GM21423 (cell line): ENCODE measurements around the gene HEY2.
"Not testable (repeated sequence)": the region's sequence is repeated elsewhere in the genome, so short reads cannot be mapped to it uniquely, and the experiment has no call there.

Source experiments
- ATAC-seq: cut with Tn5 transposase; IDR thresholded peaks from one replicate; pipeline ENCODE4 v1.9.1; 2021; ENCODE audit warnings: mild to moderate bottlenecking, moderate library complexity; ENCODE audit not compliant: unreplicated experiment

The HEY2 gene

DNA sequence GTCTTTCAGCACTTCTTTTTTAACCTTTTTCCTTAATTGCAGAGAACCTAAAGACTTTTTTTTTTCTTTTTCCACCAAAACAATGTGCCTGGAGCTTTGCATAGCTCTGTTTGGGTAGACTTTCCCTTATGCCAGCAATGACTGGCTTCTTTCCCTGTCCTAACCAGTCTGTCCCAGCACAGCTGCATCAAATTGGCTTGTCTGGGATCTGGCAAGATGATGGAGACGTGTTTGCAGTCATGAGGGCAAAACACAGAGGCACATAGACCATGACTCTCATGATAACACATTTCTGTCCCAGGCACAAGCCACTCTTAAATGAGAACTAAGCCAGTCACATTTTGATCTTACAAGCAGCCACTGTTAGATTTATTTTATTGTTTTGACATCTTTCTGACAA lies 16.5 kb downstream of the HEY2 start:
- no peak for ATAC-seq

DNA sequence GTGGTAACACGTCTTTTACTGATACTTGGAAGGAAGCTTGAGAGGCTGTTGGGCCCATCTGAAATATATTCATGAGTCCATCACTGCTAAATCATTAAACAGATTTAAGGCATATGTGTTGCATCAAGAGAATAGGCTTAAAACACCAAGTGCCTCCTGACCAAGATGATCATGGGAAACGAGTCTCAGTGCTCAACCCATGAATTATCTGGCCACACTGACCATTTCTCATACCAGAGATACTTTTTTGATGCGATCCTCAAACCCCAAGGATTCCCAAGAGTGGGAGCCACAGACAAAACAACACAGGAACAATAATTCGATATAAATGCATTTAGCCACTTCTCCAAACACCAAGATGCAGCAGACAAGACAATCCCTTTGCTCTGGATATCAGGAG lies 17.2 kb downstream of the HEY2 start:
- no peak for ATAC-seq

DNA sequence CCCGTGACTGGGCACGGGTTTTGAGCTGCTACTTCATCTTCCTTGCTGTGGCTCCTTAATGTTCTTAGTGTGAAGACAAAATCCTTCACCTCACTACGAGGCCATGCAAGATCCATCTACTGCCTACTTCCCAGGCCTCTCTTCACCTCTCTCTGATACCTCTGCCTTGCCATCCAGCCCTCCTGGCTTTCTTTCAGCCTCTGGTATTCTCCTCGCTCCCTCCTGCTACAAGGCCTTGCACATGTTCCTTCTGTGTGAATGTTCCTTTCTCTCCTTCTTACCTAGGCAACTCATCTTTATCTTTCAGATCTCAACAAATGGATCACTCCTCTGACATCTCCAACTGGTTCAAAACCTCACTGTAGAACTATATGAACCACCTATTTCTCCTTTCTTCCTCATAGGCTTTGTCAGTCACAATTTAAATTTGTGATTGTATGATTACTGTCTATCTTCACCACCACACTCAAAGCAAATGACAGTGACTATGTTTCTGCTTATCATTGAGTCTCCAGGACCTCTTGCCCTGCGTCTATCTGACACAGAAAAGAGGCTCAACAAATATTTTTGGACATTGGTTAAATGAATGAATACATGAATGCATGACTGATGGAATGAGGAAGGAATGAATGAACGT lies 19.8 kb downstream of the HEY2 start:
- ATAC-seq = no peak

DNA sequence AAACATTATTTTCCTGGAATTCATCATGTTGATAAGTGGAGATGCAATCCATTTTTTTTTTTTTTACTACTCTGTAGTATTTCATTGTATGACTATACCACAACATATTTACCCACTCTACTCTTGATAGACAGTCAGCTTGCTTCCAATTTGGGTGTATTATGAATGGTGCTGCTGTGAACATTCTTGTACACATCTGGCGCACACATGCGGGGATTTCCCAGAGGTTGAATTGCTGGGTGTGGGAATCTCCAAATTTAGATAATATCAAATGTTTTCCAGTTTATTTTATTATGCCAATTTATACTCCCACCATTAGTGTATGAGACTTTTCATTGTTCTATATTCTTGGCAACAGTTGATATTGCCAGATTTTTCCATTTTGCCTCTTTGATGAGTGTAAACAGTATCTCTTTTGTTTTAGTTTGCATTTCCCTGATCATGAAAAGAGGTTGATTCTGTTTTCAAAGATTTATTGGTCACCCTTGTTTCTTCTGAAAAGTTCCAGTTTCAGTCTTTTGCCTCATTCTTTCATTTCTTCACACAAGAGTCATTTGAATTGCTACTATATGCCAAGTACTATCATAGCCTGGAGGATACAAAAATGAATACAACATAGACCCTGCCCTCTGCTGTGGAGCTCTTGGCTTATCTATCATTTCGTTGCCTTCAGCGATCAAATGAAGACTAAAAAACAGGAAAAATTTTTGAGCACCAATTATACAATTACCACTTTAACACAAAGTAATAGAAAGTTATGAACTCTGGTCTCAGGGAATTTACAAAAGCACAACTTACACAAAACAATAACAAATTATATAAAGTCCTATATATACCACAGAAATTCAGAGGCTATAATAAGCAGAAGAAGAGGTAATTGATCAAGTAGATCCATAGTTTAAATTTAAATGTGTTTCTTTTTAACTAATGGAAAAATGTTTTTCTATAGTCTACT lies 24.2 kb downstream of the HEY2 start:
- no peak for ATAC-seq

DNA sequence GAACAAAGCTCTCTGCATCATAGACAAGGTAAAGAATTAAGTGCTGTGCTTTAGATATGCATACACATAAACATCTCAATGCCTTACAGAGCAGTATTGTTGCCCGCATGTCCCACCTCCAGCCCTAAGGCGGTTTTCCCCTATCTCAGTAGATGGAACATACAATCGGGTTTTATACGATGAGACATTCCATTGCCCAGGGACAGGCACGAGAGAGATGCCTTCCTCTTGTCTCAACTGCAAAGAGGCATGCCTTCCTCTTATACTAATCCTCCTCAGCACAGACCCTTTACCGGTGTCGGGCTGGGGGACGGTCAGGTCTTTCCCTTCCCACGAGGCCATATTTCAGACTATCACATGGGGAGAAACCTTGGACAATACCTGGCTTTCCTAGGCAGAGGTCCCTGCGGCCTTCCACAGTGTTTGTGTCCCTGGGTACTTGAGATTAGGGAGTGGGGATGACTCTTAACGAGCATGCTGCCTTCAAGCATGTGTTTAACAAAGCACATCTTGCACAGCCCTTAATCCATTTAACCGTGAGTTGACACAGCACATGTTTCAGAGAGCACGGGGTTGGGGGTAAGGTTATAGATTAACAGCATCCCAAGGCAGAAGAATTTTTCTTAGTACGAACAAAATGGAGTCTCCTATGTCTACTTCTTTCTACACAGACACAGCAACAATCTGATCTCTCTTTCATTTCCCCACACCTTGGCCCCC lies 26.8 kb downstream of the HEY2 start:
- not testable (repeated sequence) for ATAC-seq

DNA sequence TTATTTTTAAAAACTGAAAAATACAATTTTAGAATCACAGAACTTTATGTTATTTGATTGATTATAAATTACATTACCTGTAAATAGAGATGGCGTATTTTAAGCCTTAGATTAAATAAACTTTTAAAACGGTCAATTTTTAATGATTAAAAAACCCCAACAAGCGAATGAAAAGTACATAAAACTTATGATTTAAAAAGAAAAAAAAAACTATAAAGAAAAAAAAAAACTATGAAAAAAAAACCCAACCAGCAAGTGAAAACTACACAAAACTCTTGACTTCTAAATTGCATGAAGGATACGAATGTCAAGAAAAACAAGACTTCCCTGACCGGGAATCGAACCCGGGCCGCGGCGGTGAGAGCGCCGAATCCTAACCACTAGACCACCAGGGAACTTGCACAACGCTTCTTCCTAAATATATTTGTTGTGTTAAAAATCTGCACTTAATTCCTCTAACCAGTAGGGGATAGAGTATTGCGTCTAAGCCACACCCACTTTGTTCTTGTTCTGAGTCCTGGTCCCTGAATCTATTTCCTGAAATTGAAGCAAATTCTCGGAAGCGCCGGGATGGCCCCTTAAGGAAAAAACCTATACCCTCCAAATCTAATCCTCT lies 30.6 kb downstream of the HEY2 start:
- peak; percentile 80 for ATAC-seq

DNA sequence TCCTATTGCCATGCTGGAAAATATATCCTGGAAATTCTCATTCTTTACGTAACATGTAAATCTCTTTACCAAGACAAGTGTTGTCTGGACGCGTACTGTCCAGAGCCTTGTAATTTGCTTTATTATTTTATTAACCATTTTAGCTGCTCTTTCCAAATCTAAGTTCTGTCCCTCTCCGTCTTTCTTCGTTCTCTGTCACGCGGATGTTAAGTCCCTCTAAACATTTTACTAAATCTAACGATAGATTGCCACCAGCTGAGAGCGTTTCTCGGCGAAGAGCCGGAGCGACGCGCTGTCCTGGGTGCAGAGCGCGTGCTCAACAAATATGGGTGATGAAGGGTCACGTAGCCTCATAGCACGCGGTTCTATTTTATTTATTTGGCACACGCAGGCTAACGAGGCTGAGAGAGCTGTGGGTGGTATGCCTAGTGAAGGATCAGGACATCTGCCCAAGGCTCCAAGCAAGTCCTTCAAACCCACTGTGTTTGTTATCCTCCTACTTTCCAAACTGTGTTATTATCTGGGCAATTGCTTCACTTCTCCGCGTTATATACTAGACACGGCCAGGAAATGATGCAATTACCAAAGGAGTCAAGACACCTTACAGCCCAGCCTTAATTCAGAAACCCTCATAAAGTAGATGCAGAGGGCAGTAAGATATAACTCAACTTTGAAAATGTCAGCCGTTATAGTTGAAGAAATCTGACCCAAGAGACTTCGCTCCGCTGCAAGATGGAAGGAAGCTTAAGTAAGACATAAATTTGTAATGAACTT lies 31.3 kb downstream of the HEY2 start:
- ATAC-seq = peak; percentile 74

DNA sequence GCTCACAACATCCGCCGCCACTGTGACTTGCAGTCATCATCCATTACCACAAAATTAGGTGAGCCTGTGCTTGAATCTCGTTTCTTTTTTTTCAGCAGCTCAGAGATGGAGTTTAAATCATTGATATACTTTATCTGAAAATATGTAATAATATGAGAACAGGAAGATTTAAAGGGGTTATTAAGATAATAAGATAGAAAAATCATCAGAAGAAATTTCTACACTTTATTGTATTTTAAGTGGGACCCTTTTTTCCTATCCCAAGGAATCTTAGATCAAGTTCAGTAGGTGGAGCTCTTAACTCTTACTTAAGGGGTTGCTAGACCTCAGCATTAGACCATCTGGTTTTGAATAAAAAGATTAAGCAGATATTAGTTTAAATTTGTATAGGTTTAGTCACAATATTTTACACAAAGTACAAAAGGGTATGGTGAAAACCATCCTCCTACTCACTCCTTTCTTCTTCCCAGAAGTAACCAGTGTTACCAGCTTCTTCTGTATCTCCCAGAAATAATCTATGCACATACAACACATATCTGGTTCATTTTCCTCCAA lies 32.0 kb downstream of the HEY2 start:
- peak; percentile 36 for ATAC-seq

DNA sequence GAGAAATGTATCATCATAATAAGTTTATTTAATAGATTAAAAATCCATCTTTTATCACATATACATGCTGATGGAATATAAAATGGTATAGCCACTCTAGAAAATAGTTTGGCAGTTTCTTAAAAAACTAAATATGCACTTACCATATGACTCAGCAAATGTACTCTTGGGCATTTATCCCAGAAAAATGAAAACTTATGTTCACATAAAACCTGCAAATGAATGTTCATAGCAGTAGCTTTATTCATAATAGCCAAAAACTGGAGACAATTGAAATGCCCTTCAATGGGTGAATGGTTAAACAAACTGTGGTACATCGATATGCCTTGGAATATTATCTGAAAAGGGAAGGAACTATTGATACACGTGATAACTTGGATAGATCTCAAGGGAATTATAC lies 34.9 kb downstream of the HEY2 start:
- no peak for ATAC-seq

DNA sequence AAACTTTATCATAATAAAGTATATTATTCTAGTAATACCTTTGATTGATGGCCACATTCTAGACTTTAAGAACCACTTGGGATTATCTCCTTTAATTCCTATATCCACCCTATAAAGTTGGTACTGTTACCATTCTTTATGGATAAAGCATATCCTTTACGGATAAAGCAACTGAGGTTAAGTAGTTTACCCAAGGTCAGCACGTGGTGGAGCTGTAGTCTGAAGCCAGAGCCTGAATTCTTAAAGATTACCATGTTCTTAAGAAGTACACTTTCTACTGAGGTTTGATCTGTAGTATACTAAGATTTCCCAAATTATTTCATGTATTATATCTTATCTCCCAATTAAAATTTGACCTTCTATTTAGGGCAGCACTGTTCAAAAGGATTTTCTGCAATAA lies 38.4 kb downstream of the HEY2 start:
- ATAC-seq = no peak

DNA sequence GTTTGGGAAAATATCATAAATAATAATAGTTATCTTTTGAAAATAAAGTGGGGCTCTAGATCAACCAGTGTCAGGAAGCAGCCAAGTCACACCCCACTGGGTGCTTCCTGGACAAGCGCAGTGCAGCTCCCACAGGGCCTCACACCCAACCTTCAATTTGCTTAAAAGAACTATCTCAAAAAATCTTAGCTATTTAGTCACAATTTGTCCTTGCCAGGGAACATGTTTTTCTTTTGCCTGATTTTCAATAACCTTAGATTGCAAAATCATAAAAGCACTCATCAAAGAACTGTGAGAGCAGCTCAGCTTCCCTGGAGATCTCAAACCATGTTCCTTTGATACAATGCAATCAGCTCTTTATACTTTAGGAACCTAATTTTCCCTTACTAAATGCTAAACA lies 39.7 kb downstream of the HEY2 start:
- ATAC-seq = no peak

DNA sequence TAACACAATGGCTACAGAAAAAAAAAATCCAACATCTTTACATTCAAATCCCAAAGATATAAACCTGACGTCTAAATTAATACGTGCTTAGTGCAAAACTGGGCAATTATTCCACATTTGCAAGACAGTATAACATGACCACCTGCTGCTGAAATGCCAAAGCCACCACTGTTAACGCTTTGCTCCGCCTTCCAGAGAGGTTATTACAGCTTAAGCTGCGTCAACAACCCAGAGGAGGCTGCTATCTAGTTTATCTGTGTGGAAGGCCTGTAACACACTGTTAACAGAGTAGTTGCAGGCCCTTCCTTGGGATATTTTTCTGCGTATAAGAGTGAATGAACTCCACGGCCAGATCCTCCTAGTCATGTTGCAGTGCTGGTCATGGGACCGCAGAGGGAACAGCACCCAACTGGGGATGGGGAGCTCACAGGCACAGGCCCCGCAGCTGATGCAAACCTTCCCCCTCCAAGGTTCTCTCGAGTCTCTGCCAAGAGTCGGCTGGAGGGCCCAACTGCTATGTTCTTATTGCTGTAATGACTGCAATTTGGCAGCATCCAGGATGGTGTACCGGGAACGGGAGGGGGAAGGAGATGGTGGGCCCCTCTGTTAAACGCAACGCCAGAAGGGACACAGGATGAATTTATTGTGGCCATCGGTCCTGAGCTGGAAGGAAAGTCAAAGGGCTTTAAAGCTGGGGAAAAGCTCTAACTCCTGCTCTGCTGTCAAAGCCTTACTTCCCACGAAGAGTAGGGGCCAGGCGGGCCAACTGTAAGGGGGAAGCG lies 40.3 kb downstream of the HEY2 start:
- ATAC-seq = peak; percentile 17

DNA sequence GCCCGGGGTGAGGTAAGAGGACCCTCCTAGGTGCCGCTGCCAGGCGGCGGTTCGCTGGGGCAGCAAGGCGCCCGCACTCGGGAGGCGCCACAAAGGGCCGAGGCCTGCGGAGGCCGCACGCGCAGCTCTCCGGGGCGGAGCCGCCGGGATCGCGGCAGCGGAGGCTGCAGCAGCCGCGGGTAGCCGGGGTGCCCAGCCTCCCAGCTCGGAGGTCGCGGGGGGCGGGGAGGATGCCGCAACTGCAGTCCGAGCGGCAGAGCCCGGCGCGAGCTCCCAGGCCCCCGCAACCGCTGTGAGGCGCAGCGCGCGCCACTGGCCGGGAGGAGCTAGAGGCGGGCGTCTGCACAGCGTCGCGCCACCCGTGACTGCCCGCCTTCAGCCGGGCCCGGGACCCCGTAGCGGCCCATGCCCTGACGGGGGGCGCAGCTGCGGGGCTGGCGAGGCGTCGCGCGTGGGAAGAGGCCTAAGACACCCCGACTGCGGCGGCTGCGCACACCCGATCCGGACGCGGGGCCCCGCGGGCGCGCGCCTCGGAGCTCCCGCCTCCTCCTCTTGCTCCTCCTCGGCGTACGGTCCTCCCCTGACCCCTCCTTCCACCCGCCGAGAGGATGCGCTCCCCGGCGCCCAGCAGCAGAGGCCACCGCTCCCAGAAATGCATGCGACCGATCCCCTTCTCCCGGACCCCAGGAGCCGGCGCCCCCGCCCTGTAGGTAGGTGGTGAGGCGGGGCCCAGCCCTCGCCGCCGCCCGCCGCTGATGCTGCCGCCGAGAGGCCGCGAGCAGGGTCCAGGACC lies 41.1 kb downstream of the HEY2 start, which contains the start of gene NCOA7:
Gene NCOA7 (plus strand): TSS at position 603 of the 793 bp plus-strand sequence. CDS start 24,395 bp downstream, outside the sequence.
- ATAC-seq = peak; percentile 67

DNA sequence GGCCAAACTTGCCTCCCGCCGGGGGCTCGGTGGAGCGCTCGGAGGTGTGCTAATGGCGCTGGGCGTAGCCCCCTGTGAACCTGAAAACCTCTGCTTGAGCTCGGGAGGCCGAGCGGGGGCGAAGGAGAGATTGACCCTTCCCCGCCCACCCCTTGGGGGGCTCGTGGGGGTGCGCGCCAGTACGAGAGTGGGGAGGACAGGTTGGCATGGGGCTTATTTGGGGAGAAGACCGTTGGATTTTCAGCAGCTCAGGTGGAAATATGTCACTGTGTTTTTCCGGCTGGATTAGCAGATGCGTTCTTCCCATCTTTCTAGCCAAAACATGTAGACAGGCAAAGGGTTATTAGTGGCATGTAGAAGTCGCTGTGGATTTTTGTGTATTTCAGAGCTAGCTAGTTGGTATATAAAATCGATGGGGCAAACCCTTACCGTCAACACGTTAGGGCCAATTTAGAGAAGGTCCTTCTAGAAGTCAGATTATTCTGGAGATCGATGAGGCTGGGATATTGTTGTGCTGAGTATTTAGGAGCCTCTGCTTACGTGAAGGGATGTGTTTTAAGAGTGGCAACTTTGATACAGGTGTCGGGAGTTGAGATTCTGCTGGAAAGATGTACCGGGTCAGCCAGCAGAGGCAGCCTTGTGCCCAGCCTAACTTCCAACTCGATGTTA lies 41.9 kb downstream of the HEY2 start:
- peak; percentile 34 for ATAC-seq

DNA sequence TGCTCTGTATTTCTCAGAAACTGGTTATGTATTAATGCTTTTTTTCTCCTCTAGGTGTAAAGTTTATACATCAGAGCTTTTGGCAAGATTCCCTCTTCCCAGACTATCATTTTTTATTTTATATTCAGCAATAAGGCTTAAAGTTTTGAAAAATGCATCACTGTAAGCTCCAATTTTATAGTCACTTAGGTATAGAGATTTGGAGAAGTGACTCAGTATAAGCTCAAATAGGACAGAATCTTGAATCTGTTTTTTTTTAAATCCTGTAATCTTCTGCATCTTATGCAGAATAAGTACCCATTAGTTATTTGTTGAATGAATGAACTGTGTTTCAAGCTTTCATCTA lies 42.4 kb downstream of the HEY2 start:
- no peak for ATAC-seq

DNA sequence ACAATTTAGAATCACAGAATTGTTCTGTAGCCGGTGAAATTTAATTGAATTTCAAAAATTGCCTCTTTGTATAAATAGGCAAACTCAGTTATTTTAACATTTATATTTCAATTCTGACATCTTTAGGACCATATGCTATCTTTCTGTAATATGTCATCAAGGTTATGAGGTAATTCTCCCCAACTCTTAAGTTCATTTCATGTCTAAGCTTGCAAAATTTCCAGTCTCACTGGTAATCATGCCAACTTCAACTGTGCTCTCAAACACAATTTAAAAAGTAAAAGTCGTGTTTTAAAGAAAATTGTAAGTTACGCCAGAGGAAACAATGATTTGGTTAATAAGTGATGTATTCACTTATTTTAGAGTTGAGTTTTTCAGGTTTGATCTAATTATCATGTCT lies 42.7 kb downstream of the HEY2 start:
- ATAC-seq = no peak

DNA sequence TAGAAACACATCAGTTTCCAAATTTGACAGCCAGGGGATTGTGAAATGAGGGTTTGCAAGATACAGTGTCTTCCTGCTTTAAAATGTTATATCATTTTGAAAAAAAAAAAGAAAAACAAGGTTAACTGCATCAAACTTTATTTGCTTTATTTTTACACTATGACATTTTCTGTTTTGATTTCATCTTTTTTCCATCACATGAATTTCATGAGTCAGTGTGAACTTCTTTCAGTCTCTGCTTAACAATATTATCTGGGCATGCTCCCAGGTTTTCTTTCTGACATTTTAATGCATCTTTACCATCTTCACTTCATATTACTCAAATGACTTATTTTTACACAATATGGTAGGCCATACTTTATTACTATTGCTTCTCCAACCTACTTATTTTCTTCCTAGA lies 43.2 kb downstream of the HEY2 start:
- ATAC-seq = no peak

DNA sequence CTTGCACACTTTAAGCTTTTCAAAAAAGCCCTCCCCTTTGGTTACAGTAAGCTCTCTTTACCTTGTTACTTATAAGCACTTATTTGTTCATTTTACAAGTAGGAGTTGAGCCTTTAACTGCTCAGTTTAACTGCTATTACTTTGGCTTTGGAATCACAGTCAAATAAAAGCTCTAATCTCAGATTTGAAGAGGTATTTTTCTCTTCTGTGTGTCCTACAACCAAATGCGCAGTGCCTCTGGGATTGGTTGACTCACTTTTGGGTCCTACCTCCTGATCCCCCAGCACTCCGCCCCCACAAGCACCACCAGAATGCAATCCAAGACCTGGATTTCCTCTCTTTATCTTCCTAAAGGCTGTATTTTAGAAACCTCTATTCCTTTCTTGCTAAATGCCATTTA lies 43.8 kb downstream of the HEY2 start:
- ATAC-seq = no peak
